Activated CD8-positive, alpha-beta memory T cell treated with anti-CD3 and anti-CD28 coated beads, Interleukin-2, amount 50 U/mL, for 24 hours (primary cell): ENCODE data around the gene TNS1.

ENCODE experiments used
- DNase-seq: peaks from one replicate; pipeline ENCODE4 v3.0.0-alpha.2; 2020; ENCODE audit errors: extremely low read depth

Gene TNS1

DNA sequence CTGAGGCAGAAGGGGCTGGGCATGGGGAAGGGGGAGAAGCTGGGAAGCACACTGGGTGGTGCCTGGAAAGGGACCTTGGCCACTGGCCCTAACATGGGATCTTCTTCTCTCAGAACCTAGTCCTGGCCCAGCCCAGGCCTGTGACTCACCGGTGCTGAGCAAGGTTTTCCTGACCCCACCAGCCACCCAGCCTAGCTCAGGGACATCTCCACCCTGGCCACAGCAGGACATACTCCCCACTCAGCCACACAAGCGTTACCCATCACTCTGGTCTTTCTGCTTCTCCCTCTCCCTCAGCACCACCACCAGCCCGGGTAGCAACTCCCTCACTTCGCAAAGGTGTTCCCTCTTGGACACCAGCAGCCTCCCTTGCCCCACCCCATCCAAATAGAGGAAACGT is 22.8 kb downstream of the TNS1 start:
- DNase-seq, result no peak

DNA sequence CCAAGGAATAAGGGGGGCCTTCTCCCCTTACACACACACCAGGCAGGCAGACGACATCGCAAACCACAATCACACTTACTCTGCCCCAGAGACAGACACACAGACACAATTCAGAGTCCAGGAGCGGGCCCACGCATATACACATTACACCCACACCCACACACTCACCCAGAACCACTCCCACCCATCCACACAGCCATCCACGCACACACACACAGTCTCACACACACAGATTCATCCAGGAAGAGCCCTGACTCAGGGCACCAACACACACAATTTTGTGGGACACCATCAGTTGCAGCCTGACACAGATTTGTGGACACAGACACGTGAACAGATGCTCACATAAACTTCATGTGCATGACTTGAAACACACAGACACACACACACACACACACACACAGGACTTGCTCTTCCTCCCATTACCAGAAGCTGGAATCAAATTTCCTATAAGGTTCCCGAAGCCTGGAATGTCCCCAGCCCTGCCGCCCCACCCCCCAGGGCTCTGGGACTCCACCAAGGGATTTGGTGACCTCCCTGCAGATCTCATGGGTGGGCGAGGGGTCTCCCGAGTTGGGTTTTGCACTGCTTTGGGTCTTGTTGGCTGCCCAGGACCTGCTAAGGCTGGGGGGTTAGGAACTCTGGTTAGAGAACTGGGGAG is 23.5 kb downstream of the TNS1 start:
- no peak for DNase-seq

DNA sequence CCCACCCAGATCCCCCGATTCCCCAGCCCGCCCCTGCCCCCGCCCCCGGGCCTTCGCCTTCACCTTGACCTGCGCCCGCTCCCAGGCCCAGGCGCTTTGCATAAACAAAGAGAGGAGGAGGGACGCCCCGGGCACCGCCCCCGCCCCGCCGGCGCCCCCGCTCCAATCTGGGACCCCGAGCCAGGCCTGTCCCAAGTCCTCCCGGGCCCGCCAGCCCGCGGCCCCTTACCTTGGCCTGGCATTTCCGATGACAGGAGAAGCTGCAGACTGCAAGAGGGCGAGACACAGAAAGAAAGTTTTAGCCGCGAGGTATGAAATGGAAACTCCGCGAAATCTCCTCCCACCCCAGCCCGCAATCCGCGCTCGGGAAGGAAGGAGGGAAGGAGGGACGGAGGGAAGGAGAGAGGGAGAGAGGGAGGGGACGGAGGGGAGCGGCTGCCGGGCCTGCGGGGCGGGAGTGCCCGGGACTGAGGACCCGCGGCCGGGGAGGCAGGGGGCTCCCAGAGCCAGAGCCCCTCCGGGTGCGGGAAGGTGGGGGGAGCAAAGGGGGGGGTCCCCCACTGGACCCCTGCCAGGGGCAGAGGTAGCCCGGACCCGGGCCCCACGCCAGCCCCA is 24.2 kb downstream of the TNS1 start:
- no peak for DNase-seq

DNA sequence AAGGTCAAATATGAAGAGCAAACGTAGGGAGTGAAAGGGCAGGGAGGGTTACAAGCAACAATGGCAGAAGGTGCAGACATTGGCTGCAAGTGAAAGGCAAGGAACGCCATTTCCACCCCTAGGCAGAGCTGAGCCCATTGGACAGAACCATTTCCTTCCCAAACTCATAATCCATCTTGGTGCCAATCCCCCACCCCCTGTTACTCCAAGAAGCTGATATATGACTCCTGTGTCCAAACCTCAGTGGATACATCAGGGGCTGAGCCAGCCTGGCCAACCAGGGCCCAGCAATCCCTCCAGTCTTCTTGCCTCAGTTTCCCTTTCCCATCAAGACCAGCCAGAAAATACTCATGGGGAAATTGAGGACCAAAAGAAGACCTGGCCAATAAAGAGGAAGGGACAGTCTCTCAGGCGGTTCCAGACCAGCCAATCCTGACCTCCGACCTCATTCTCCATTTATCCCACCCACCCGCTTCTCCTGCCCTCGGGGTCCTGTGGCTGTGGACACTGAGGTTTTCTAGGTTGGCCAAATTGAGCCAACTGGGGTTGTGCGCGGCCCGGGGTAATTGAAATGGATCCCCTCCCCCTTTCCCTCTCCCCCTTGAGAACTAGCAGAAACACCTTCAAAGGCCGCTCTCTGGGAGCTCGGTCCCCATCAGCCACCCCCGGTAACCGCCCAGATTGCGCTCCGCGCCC is 24.8 kb downstream of the TNS1 start:
- DNase-seq, result no peak

DNA sequence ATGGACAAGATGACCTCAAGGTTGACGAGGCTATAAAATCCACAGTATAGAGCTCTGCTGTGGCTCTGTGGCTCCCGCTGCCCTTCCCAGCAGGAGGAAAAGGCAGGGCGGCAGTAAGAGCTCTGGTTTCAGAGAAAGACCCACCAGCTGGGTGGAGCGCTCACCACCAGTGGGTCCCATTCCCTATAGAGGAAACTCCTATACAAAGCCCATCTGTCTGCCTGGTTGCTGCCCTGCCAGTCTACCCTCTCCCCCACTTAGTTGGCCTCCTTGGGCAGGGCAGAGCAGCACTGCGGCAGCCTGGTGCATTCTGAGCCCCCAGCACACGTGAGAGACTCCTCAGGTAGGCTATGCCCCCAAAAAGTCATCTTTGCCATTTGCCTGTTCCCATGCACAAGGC is 26.5 kb downstream of the TNS1 start:
- DNase-seq, result no peak

DNA sequence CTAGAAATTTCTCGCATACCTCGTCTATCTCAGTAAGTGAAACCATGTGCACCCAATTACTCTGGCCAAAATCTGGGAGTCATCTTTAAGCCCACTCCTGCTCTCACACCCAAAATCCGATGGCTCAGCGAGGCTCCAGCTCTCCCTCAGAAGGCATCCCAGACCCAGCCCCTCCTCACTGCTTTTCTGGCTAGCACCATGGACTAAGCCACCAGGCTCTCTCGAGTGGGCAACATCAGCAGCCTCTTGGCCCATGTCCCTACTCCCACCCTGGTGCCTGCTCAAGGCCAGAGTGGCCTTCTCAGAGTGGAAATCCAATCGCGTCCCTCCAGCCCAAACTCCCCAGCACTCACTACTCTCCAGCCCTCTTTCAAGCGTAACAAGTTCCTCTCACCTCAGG is 27.2 kb downstream of the TNS1 start:
- DNase-seq, result no peak

DNA sequence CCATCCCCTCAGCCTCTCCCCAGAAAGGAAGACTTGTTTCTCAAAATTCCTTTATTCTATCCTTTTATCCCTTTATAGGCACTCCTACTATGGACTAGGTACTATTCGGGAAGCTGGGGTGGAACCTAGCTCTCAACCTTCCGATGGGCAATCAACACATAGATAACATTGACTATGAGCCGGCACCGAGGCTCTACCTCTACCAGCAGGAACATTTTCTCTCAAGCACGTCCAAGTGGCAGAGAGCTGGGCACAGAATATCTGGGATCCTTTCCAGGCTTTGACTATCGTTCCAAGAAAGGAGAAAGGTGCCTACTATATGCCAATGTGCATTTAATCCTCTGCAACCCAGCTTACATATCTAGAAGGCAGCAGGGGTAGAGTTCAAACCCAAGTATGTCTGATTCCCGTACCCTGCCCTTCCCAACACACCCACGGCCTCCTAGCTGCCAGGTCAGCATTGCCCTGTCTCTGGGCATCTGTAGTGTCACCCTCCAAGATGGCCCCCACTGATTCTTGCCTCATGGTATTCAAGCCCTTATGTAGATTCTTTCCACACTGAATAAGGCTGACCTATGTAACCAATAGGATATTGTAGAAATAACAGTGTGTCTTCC is 28.3 kb downstream of the TNS1 start:
- DNase-seq, result no peak

DNA sequence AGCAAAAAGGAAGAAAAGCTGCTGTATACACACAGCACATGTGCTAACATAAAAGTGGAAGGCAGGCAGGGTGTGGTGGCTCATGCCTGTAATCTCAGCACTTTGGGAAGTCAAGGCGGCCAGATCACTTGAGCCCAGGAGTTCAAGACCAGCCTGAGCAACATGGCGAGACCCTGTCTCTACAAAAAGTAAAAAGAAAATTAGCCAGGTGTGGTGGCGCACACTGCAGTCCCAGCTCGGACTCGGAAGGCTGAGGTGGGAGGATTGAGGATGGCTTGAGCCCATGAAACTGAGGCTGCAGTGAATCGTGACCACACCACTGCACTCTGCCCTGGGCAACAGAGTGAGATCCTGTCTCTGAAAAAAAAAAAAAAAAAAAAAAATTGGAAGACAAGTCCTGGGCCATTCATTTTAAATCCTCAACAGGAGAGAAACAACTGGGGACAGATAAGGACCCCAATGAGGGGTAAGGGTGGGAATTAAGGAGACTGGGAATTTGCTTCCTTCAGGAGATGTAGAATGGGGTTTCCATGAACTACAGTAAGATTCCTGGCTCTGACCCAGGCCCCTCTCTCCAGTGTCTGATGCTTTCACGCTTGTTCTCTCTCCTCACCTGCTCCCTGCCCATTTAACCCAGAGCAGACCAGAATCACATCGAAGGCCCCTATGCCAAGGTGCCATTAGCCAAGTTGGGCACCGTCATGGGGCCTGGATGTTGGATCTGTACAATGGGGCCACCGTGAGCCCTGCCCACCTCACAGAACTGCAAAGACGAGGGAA is 29.6 kb downstream of the TNS1 start:
- DNase-seq, result no peak

DNA sequence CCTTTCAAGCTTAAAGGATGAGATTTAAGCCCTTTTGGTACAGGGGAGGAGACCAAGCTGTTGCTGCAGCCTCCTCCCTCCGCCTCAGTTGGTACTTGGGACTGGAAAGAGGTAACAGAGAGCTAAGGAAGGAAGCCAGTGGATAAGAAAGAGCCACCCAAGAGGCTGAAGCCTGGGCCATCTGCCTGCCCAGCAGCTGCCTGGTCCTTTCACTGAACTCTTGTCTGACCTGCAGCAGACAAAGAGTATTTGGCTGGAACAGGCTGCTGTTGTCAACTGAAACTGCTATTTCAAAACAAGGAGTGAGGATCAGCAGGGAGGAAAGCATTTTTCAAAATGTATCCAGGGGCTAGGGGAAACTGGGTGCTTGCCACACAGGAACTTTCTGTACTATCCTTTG is 30.3 kb downstream of the TNS1 start:
- no peak for DNase-seq

DNA sequence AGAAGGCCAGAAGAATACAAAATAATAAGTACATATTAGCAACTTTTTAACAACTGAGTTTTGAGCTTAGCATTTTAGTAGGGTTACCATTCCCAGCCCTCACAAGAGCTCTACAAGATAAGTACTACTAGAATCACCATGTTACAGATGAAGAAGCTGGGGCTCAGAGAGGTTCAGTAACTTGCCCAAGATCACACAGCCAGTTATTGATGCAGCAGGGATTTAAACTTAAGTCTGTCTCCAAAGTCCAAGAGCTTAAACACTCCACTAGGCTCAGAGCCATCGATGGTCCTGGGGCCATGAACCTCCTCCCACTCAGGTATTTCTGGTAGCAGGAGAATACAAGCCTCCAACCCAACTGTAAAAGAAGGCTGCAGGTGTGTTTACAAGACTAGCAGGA is 30.8 kb downstream of the TNS1 start:
- no peak for DNase-seq

DNA sequence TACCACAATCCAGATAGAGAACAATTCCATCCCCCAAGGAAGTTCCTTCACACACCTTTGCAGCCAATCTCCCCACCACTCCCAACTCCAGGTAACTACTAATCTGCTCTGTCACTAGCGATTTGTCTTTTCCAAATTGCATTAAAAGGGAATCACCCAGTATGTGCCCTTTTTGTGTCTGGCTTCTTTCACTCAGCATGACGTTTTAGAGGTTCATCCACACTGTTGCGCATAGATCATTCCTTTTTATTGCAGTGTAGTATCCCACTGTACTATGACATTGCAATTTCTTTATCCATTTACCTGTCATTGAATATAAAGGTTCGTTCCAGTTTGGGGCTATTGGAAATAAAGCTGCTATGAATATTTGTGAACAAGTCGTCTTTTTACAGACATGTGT is 31.6 kb downstream of the TNS1 start:
- DNase-seq, result no peak

DNA sequence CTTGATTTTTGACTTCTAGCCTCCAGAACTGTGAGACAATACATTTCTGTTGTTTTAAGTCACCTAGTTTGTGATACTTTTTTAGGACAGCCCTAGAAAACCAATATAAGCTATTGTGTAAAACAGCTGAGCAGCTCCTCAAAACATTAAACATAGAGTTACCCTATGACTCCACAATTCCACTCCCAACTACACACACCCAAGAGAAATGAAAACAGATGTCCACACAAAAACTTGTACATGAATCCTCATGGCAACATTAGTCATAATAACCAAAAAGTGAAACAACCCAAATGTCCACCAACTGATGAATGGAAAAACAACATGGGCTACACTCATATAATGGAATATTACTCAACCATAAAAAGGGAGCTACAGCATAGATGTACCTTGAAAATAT is 32.6 kb downstream of the TNS1 start:
- DNase-seq, result no peak

DNA sequence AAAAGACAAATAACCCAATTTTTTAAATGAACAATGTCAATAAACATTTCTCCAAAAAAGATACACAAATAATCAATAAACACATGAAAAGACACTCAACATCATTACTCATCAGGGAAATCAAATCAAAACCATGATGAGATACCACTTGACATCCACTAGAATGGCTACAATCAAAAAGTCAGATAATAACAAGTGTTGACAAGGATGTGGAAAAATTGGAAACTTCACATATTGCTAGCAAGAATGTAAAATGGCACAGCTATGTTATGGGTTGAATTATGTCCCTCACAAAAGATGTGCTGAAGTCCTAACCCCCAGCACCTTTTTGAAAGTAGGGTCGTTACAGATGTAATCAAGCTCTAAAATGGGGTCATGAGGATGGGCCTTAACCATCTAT is 33.2 kb downstream of the TNS1 start:
- DNase-seq, result no peak

DNA sequence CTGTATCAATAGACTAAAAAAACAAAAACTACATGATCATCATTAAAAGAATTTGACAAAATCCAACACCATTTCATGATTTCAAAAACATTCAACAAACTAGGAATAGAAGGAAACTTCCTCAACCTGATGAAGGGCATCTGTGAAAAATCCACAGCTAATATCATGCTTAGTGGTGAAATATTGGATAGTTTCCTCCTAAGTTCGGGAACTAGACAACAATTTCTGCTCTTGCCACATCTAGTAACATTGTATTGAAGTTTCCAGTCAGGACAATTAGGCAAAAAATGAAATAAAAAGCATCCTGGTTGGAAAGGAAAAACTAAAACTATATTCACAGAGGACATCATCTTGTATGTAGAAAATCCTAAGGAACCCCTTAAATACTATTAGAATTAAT is 34.8 kb downstream of the TNS1 start:
- no peak for DNase-seq

DNA sequence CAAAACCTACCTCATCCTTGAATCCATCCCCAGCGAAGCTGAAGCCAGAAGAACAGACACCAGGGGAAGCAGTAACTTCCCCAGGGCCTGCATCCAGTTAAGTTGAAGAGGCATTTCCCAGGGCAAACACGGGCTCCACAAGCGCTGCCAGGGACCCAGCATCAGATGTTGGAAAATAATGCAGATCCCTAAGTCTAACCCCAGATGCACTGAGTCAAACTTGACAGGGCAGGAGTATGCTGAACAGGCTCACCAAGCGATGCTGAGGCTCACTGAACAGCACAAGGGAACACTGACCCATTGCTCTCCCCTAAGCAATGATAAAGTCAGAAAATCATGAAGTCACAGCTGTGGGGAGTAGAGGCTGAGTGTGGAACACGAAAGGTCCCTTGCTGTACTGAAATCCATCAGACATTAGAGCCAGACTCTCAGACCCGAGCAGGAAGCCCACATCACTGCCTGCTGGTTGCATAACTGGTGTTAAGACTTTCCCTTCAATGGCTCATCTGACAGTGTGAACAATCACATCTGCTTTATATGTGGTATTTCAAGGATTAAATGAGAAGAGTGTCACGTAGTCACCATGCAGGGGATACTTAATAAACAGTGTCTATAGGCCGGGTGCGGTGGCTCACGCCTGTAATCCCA is 36.2 kb downstream of the TNS1 start:
- DNase-seq, result no peak

DNA sequence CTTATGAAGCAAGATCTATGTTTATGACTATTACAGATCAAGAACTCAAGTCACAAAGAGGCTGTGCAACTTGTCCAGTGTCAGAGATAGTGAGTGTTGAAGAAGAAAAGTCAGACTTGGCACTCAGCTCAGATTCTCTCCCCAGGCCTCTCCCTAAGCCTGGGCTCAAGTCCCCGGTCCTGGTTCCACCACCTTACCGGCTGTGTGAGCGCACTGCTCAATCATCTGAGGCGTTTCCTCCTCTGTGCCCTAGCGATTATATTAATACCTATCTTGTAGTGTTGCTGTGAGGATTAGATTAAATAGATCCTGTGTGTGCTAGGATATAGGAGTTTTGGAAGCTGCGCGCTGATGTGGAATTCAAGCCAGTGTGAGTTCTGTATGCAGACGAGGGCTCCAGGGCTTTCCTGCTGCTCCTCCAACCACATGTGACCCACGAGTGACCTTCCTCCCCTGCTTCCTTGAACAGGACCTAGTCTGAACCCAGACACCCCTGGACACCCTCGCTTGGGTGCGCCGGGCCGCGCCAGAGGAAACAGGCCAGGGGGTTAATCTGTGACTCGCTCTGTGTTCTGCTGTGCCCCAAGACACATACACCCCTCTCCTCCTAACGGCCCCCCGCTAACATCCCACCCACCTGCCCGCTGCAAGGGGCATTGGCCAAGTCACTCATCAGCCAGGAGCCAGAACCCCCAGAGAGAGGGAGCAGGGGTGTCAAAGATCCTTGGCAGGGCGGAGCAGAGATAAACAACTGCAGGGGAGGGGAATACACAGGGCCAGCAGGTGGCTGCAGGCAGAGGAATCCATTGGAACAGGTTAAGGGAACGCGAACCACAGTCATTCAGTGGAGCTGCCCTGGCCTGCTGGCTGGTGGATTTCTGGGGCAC is 38.3 kb downstream of the TNS1 start:
- no peak for DNase-seq

DNA sequence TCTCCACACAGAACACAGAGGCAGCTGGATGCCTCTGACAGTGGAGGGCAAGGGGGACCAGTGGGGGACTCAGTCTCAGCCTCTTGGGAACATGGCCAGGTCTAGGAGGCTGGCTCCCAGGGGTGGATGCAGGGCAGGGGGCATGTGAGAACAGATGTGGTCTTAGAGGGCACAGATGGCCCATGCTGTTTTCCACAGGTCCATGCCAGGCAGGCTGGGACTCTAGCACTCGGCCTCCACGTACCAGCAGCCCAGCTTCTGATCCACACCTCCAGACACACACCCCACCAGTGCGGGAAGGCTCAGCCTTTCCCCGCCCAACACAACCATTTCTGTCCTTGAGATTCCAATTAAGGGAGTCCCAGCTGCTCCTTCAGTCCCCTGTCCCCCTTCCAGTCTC is 42.4 kb downstream of the TNS1 start:
- no peak for DNase-seq

DNA sequence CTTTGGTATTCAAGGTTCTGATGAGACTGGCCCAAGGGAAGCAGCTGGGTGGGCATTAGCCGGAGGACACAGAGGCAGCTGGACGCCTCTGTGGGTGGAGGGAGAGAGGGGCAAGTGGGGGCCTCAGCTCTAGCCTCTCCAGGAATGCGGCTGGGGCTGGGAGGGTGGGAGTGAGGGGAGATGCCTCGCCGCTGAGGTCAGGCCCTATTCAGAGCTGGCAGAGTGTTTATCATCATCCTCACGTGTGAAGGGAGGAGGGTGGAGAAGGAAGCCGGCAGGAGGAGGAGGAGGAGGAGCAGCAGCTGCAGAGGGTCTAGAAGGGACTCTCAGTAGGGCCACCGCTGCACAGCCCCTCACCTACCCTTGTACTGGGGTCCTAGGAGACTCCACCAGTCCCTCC is 43.1 kb downstream of the TNS1 start:
- no peak for DNase-seq

DNA sequence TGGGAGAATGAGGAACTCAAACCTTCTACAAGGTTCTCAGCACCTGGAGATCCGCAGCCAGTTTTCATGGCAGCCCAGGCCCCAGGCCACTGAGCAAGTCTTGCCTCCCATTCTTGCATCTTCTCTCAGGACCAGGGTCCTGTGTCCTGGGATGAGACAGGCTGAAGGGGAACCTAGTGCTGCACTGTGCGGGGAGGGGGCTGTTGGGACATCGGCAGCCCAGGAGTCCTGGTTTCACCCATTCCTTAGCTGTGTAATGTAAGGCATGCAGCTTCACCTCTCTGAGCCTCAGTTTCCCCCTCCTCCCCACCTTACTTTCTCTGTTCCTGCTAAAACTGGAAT is 43.9 kb downstream of the TNS1 start:
- DNase-seq, result no peak

DNA sequence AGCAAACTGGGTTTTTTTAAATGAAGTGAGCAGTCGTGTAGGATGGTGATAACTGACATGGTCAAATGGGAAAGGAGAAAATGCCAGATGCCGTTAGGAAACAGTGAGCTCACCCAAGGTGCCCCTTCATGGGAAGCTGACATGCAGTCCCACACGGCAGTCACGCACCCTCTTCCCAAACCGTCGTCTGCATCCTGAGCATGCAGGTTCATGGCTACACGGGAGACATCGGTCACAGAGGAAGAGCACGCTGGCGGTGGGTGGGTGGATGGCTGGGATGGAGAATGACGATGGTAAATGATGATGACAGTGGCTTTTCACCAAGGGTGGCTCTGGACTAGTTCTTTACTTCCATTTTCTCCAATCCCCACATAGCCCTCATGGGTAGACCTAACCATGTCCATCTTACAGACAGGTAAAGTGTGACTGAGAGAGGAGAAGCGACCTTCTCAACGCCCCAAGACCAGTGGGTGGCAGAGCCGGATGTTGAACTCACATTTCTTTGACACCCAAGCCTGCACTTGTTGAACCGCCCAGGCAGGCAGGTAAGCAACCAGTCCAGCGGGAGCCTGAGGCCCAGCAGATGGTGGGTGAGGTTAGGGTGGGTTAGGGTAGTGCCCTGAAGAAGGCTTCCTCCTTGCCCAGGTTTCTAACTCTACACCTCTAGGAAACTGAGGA is 44.5 kb downstream of the TNS1 start:
- no peak for DNase-seq
